HUES6 (cell line): ENCODE data around the gene DDX19B.
"Not testable (repeated sequence)": the region's sequence is repeated elsewhere in the genome, so short reads cannot be mapped to it uniquely, and the experiment has no call there.

Source experiments
- H3K27ac ChIP-seq: 2 replicates; pipeline ENCODE4 v1.7.0; 2013; ENCODE audit warnings: low read depth, mild to moderate bottlenecking, low read length, inconsistent platforms
- H3K27me3 ChIP-seq: 2 replicates; pipeline ENCODE4 v1.6.1; 2013; ENCODE audit warnings: low read length; ENCODE audit not compliant: control insufficient read depth, insufficient read depth
- H3K36me3 ChIP-seq: 2 replicates; pipeline ENCODE4 v1.6.1; 2013; ENCODE audit warnings: low read length; ENCODE audit not compliant: control insufficient read depth, insufficient read depth
- H3K4me1 ChIP-seq: 2 replicates; pipeline ENCODE4 v1.6.1; 2013; ENCODE audit warnings: low read length; ENCODE audit not compliant: control insufficient read depth, insufficient read depth
- H3K4me3 ChIP-seq: 2 replicates; pipeline ENCODE4 v1.5.1; 2013; ENCODE audit warnings: low read depth, low read length
- H3K9ac ChIP-seq: one replicate; pipeline ENCODE4 v1.6.1; 2013; ENCODE audit warnings: mild to moderate bottlenecking, low read length
- H3K9me3 ChIP-seq: 2 replicates; pipeline ENCODE4 v1.6.1; 2013; ENCODE audit warnings: low read depth, low read length; ENCODE audit not compliant: control insufficient read depth, insufficient read depth

DDX19B gene

GRCh38 chr16:70257391-70257790 lies 41.6 kb upstream of the DDX19B start:
- Histone ChIP-seq H3K9ac (no peak overlapping the region), H3K4me3 (no peak overlapping the region), H3K36me3 (peaks cover 98% of the 10 kb centered on the region), H3K9me3 (no peaks in the 10 kb centered on the region), H3K27me3 (no peaks in the 10 kb centered on the region), H3K4me1 (no peaks in the 10 kb centered on the region), H3K27ac (no peak overlapping the region)

- H3K36me3 ChIP-seq: peaks cover 97% of the 10 kb centered on the region
- H3K27me3 ChIP-seq: no peaks in the 10 kb centered on the region
- H3K4me3 ChIP-seq: no peak overlapping the region
- no peak overlapping the region for H3K27ac ChIP-seq
- H3K9ac ChIP-seq: no peak overlapping the region
- H3K9me3 ChIP-seq: no peaks in the 10 kb centered on the region
- H3K4me1 ChIP-seq: no peaks in the 10 kb centered on the region
Observed at GRCh38 chr16:70258065-70258464, 40.9 kb upstream of the DDX19B start.

- no peaks in the 10 kb centered on the region for H3K9me3 ChIP-seq
- no peaks in the 10 kb centered on the region for H3K4me1 ChIP-seq
- H3K27me3 ChIP-seq: no peaks in the 10 kb centered on the region
- no peak overlapping the region for H3K4me3 ChIP-seq
- peaks cover 97% of the 10 kb centered on the region for H3K36me3 ChIP-seq
- H3K9ac ChIP-seq: no peak overlapping the region
- no peak overlapping the region for H3K27ac ChIP-seq
Observed at GRCh38 chr16:70258946-70259345, 40.0 kb upstream of the DDX19B start.

- not testable (repeated sequence) for H3K4me3 ChIP-seq, H3K4me1 ChIP-seq, H3K9me3 ChIP-seq, H3K9ac ChIP-seq, H3K27me3 ChIP-seq, H3K27ac ChIP-seq
- H3K36me3 ChIP-seq: peaks cover 97% of the 10 kb centered on the region
Observed at GRCh38 chr16:70259903-70260302, 39.1 kb upstream of the DDX19B start.

GRCh38 chr16:70267516-70267915 lies 31.5 kb upstream of the DDX19B start:
- Histone ChIP-seq H3K4me3 (no peak overlapping the region), H3K9me3 (no peaks in the 10 kb centered on the region), H3K36me3 (peaks cover 94% of the 10 kb centered on the region), H3K27me3 (no peaks in the 10 kb centered on the region), H3K9ac (no peak overlapping the region), H3K27ac (no peak overlapping the region), H3K4me1 (no peaks in the 10 kb centered on the region)

- not testable (repeated sequence) for H3K27me3 ChIP-seq, H3K4me3 ChIP-seq, H3K4me1 ChIP-seq, H3K27ac ChIP-seq, H3K9ac ChIP-seq, H3K9me3 ChIP-seq
- H3K36me3 ChIP-seq: peaks cover 95% of the 10 kb centered on the region
Observed at GRCh38 chr16:70267922-70268321, 31.1 kb upstream of the DDX19B start.

- Histone ChIP-seq H3K9me3 (no peaks in the 10 kb centered on the region), H3K36me3 (peaks cover 94% of the 10 kb centered on the region), H3K4me1 (no peaks in the 10 kb centered on the region), H3K4me3 (no peak overlapping the region), H3K27me3 (no peaks in the 10 kb centered on the region), H3K9ac (no peak overlapping the region), H3K27ac (no peak overlapping the region)
Observed at GRCh38 chr16:70269471-70269870, 29.5 kb upstream of the DDX19B start.

- no peaks in the 10 kb centered on the region for H3K9me3 ChIP-seq
- no peaks in the 10 kb centered on the region for H3K4me1 ChIP-seq
- H3K27ac ChIP-seq: no peak overlapping the region
- no peaks in the 10 kb centered on the region for H3K27me3 ChIP-seq
- no peak overlapping the region for H3K9ac ChIP-seq
- H3K36me3 ChIP-seq: peaks cover 94% of the 10 kb centered on the region
- H3K4me3 ChIP-seq: no peak overlapping the region
Observed at GRCh38 chr16:70270176-70270575, 28.8 kb upstream of the DDX19B start.

GRCh38 chr16:70271696-70272095 lies 27.3 kb upstream of the DDX19B start:
- Histone ChIP-seq H3K36me3 (peaks cover 95% of the 10 kb centered on the region), H3K27ac (no peak overlapping the region)

GRCh38 chr16:70276392-70276791 lies 22.6 kb upstream of the DDX19B start:
- Histone ChIP-seq H3K4me3 (no peak overlapping the region), H3K9me3 (no peaks in the 10 kb centered on the region), H3K9ac (no peak overlapping the region), H3K27me3 (no peaks in the 10 kb centered on the region), H3K27ac (no peak overlapping the region), H3K36me3 (peaks cover 94% of the 10 kb centered on the region), H3K4me1 (no peaks in the 10 kb centered on the region)

More at GRCh38 chr16:70271696-70272095, 27.3 kb upstream of the DDX19B start:
- H3K27me3 ChIP-seq: no peaks in the 10 kb centered on the region
- no peak overlapping the region for H3K9ac ChIP-seq
- H3K4me3 ChIP-seq: no peak overlapping the region
- H3K9me3 ChIP-seq: no peaks in the 10 kb centered on the region
- H3K4me1 ChIP-seq: no peaks in the 10 kb centered on the region

GRCh38 chr16:70287304-70287971 lies 11.5 kb upstream of the DDX19B start:
- not testable (repeated sequence) for H3K9me3 ChIP-seq, H3K27me3 ChIP-seq, H3K4me1 ChIP-seq
- Histone ChIP-seq H3K27ac (0 out of 2 replicates have a peak overlapping the region, but pooled peaks have one; percentile 96), H3K9ac (peak overlapping the region; percentile 58), H3K4me3 (peak overlapping the region; percentile 100), H3K36me3 (peaks cover 41% of the 10 kb centered on the region)
